Prostate gland (tissue), 2 donors: ENCODE results near the gene COL25A1.

ENCODE experiments used
- POLR2A ChIP-seq: fragments of 450-650 bp; IDR thresholded peaks from one replicate; pipeline ENCODE4 v1.6.1; 2016; ENCODE audit warnings: antibody characterized with exemption, mild to moderate bottlenecking
- POLR2AphosphoS5 ChIP-seq: sonication (generic); formaldehyde crosslinking; IDR thresholded peaks from one replicate; pipeline ENCODE4 v1.6.1; 2017; ENCODE audit warnings: antibody characterized with exemption
- TF ChIP-seq, protein P1 (sequence below), 4 experiments: fragments of 200-600 bp in 2 of 4; fragments of 450-650 bp in 2 of 4; sonication (generic) in 2 of 4; IDR thresholded peaks; 1 replicate in 3 of 4; 2 replicates in 1 of 4; pipeline ENCODE4 v1.5.1; 2016 to 2019; ENCODE audit warnings: antibody characterized with exemption in 4 of 4, mild to moderate bottlenecking in 2 of 4, moderate library complexity in 2 of 4

DNA sequence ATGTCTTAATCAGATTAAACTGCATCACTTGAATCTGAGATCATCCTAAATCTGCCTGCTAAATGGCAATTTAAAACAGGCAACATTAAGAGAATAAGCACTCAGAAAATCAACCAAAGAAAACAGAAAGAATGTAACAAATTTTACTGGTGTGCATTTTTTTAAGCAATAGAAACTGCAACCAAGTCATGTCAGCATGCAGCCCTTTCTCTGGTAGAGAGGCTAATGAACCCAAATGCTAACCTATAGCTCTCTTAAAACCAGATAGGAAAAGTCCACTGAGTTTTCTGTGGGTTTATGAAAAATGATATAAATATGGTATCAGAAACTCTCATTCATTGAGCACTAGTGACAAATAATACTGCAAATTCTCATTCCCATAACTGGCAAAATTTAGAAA lies 35.6 kb downstream of the COL25A1 start:
- no peak for TF ChIP-seq POLR2A
- no peak for TF ChIP-seq POLR2AphosphoS5
- TF ChIP-seq, protein P1, sequence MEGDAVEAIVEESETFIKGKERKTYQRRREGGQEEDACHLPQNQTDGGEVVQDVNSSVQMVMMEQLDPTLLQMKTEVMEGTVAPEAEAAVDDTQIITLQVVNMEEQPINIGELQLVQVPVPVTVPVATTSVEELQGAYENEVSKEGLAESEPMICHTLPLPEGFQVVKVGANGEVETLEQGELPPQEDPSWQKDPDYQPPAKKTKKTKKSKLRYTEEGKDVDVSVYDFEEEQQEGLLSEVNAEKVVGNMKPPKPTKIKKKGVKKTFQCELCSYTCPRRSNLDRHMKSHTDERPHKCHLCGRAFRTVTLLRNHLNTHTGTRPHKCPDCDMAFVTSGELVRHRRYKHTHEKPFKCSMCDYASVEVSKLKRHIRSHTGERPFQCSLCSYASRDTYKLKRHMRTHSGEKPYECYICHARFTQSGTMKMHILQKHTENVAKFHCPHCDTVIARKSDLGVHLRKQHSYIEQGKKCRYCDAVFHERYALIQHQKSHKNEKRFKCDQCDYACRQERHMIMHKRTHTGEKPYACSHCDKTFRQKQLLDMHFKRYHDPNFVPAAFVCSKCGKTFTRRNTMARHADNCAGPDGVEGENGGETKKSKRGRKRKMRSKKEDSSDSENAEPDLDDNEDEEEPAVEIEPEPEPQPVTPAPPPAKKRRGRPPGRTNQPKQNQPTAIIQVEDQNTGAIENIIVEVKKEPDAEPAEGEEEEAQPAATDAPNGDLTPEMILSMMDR (IDR thresholded peaks at IDR 0.05) = no peak
